ENCODE data around the gene OTP.

The OTP gene

DNA sequence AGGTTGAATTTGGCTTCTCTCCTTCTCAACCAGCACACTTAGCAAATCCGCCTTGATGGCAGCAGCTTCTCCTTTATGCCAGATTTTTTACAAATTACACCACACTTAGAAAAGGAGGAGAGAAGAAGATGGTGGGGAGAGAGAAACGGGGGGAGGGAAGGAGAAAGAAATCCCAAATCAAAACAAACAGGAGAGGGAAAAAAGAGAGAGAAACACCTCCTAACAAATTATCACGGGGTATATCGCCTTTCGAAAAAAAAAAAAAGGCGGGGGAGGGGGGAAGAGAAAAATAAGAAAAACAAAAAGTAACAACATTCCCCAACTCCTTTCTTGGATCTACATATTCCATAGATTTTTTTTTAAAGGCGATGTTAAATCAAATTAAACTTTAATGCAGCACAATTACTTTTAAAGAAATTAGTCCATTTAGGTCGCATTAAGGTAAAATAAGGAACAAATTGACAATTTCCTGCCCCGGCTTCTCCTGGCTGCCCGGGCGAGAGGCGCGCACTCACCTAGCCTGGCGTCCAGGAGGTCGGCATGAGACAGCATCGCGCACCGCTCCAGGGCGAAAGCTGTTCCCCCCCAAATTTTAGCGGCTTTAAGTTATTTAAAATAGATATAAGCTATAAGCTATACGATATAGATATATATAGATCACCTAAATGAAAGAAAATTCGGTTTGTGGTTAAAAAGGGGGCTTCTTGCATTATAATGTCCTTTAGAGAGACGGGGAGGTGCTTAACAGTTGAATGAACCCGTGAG lies at the start of gene OTP:
Gene OTP (minus strand): TSS at position 716 of the 765 bp plus-strand sequence. CDS start 164 bp downstream, at position 552.
- TF ChIP-seq, protein P1, sequence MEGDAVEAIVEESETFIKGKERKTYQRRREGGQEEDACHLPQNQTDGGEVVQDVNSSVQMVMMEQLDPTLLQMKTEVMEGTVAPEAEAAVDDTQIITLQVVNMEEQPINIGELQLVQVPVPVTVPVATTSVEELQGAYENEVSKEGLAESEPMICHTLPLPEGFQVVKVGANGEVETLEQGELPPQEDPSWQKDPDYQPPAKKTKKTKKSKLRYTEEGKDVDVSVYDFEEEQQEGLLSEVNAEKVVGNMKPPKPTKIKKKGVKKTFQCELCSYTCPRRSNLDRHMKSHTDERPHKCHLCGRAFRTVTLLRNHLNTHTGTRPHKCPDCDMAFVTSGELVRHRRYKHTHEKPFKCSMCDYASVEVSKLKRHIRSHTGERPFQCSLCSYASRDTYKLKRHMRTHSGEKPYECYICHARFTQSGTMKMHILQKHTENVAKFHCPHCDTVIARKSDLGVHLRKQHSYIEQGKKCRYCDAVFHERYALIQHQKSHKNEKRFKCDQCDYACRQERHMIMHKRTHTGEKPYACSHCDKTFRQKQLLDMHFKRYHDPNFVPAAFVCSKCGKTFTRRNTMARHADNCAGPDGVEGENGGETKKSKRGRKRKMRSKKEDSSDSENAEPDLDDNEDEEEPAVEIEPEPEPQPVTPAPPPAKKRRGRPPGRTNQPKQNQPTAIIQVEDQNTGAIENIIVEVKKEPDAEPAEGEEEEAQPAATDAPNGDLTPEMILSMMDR (IDR thresholded peaks at IDR 0.05), result no peak
- Histone ChIP-seq H3K27me3 (peaks cover 100% of the 10 kb centered on the region), H3K4me1 (ENCODE audit: control insufficient read depth in 1 of 2, insufficient read depth in 1 of 2, low read depth in 1 of 2, low read length in 1 of 2) (peaks cover 4 to 12% of the 10 kb centered on the region in 2 experiments), H3K9me3 (no peaks in the 10 kb centered on the region), H3K36me3 (no peaks in the 10 kb centered on the region), H3K4me3 (ENCODE audit: low read depth in 1 of 2, low read length in 1 of 2) (no peak within 1 kb of the TSS), H3K27ac (no peak within 1 kb of the TSS)

DNA sequence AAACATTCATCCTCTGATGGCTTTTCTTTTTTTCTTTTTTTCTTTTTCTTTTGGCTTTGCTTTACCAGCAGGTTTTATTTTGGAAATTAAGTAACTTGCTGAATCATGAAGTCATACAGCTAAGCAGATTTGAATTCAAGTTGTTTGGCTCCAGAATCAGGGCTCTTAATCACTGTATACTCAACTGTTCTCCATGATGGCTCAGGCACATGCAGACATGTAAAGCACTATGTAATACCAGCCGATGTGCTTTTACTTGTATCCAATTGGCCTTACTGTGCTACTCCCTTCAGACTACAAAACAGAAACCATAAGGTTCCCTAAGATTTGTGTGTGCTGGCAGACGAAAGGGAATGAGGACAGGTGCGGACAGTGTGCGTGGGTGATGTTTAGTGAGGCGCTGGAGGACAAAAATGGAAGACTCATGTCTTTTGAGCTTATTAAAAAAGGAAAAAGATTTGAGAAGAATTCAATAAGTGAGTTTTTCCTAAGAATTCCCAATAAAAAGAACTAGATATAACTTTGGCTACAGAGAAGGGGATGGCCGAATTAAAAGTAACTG lies 44.7 kb upstream of the OTP start:
- Histone ChIP-seq H3K4me1 (ENCODE audit: control insufficient read depth in 1 of 2, insufficient read depth in 1 of 2, low read depth in 1 of 2, low read length in 1 of 2) (peaks cover 5 to 13% of the 10 kb centered on the region in 2 experiments), H3K36me3 (peaks cover 7% of the 10 kb centered on the region), H3K27ac (no peak overlapping the region), H3K4me3 (ENCODE audit: low read depth in 1 of 2, low read length in 1 of 2) (no peak overlapping the region), H3K27me3 (no peaks in the 10 kb centered on the region), H3K9me3 (no peaks in the 10 kb centered on the region)
- TF ChIP-seq, protein P1 (IDR thresholded peaks at IDR 0.05), result no peak

DNA sequence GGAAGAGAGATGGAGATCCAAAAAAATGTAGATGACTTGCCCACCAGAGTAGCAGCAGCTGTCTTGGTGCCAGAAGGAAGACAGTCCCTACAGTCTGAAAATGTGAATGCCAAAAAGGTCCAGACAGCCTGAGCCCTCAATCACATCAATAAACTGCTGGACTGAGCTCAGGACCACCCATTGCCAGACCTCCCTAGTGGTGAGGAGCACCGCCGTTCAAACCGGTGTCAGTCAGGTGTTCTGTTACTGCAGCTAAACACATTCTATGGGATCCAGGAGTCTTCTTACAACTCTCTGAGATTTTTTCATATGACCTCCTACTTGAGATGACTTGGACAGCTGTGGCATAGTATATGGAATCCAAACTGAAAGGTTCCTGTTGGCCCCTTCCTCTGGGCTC lies 32.0 kb upstream of the OTP start:
- TF ChIP-seq, protein P1 (IDR thresholded peaks at IDR 0.05), result no peak
- Histone ChIP-seq H3K27me3 (peaks cover 37% of the 10 kb centered on the region), H3K36me3 (no peaks in the 10 kb centered on the region), H3K4me3 (ENCODE audit: low read depth in 1 of 2, low read length in 1 of 2) (no peak overlapping the region), H3K4me1 (ENCODE audit: control insufficient read depth in 1 of 2, insufficient read depth in 1 of 2, low read depth in 1 of 2, low read length in 1 of 2) (peaks cover 6 to 7% of the 10 kb centered on the region in 2 experiments), H3K27ac (no peak overlapping the region), H3K9me3 (no peaks in the 10 kb centered on the region)

DNA sequence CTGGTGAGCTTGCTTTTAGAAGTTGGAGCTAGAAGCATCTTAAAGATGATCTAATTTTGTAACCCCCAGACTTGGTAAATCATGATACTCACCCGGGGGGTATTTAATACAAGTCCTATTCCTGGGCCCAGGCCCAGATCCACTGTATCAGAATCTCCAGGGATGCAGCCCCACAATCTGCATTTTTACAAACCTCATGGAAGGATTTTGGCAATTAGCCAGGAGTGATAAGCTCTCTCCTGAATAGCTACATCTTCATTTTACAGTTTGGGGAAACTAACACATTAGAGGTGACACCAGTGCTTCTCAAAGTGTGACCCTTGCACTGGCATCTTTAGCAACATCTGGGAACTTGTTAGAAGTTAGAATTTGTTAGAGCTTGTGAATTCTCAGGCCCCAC lies 31.2 kb upstream of the OTP start:
- TF ChIP-seq, protein P1 (IDR thresholded peaks at IDR 0.05), result no peak
- no peak overlapping the region for H3K27ac ChIP-seq
- peaks cover 43% of the 10 kb centered on the region for H3K27me3 ChIP-seq

DNA sequence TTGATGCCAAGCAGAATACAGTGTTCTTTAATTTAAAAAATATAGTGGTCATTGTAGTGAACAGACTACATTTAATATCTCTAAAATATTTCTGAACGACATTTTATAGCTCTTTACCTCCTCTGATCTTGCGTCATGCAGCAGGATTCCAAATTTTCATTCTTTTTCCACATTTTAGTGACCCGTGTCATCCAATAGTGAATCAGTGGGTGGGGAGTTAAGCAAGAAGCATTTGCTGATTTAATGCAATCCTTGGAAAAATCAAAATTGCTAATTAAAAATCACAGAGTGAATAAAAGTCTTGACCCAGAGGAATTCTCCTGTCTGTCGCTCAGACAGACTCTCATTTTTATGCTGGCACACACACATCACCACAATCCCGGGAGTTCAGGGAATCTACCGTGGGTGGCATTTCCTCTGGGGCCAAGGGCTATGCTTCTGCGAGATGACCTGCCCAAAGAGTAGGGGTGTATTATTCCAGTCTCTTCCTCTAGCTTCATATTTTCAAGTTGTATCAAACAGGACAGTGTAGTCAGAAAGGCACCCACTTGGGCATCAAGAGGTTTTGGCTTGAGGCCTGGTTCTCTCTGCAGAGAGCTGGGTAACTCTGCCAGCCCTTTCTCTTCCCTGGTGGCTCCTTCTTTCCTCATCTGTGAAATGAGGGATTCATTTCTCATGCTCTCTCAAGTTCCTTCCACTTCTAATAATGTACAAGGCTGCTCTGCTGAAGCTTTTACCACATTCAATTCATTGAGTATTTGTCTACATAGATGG lies 24.8 kb upstream of the OTP start:
- TF ChIP-seq, protein P1 (IDR thresholded peaks at IDR 0.05), result no peak
- Histone ChIP-seq H3K4me3 (ENCODE audit: low read depth in 1 of 2, low read length in 1 of 2) (no peak overlapping the region), H3K9me3 (no peaks in the 10 kb centered on the region), H3K27ac (no peak overlapping the region), H3K4me1 (ENCODE audit: control insufficient read depth in 1 of 2, insufficient read depth in 1 of 2, low read depth in 1 of 2, low read length in 1 of 2) (no peaks in the 10 kb centered on the region), H3K36me3 (no peaks in the 10 kb centered on the region), H3K27me3 (peaks cover 60% of the 10 kb centered on the region)

More for the DNA sequence above, 31.2 kb upstream of the OTP start:
- H3K4me3 ChIP-seq (ENCODE audit: low read depth in 1 of 2, low read length in 1 of 2), result no peak overlapping the region
- peaks cover 6 to 7% of the 10 kb centered on the region in 2 experiments for H3K4me1 ChIP-seq (ENCODE audit: control insufficient read depth in 1 of 2, insufficient read depth in 1 of 2, low read depth in 1 of 2, low read length in 1 of 2)
- no peaks in the 10 kb centered on the region for H3K36me3 ChIP-seq
- H3K9me3 ChIP-seq, result no peaks in the 10 kb centered on the region
